T1000 (cell line): ENCODE measurements around the gene UNCX.

Source experiments
- DNase-seq: peaks from one replicate; lab custom pipeline; 2025; ENCODE audit warnings: mixed read lengths; lab: John Stamatoyannopoulos, UW

The UNCX gene

GRCh38 chr7:1218541-1219165 lies 14.0 kb upstream of the UNCX start:
- DNase-seq, result no peak

DNA sequence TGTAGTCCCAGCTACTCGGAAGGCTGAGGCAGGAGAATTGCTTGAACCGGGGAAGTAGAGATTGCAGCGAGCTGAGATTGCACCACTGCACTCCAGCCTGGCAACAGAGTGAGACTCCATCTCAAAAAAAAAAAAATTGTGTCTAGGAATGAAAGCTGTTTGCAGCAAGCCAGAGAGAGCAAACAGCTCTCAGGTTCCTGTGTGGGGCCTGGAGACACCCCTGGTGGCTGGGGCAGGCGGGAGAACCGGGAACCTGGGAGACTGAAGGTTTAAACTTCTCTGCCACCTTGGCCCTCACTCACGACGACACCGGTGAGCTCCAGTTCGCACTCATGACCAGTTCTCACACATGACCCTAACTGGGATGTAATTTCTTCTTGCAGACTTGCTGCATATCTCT lies 13.2 kb upstream of the UNCX start:
- DNase-seq, result no peak

DNA sequence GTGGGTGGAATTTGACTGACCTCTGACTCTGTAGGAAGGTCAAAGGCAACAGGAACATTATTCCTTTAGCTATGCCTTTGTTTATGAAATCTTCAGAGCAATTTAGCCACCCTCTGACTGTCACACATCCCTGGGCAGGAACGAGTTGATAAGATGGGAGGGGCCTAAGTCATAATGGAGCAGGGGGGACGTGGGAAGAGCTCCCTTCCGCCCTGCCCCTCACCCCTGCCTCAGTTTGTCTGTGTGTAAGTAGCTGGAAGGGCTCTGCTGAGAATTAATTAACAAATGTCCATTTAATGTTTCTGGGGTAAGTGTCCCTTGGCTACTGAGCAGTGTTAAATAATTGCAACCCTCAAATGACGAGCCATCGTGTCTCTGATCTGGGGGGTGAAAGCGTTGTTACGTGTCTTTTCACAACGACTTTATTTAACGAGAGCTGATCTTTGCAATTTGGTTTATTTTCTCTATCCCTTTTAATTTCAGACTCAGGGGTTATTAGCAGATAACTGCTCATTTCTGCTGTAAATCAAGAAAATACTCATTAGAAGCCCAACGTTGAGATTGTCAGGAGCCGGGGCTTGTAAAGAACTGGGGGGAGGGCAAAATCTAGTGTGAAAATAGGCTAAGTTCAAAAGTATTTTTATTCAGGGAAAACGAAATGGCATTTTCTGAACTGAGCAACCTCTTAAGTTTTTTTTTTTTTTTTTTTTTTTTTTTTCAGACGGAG lies 12.5 kb upstream of the UNCX start:
- no peak for DNase-seq

DNA sequence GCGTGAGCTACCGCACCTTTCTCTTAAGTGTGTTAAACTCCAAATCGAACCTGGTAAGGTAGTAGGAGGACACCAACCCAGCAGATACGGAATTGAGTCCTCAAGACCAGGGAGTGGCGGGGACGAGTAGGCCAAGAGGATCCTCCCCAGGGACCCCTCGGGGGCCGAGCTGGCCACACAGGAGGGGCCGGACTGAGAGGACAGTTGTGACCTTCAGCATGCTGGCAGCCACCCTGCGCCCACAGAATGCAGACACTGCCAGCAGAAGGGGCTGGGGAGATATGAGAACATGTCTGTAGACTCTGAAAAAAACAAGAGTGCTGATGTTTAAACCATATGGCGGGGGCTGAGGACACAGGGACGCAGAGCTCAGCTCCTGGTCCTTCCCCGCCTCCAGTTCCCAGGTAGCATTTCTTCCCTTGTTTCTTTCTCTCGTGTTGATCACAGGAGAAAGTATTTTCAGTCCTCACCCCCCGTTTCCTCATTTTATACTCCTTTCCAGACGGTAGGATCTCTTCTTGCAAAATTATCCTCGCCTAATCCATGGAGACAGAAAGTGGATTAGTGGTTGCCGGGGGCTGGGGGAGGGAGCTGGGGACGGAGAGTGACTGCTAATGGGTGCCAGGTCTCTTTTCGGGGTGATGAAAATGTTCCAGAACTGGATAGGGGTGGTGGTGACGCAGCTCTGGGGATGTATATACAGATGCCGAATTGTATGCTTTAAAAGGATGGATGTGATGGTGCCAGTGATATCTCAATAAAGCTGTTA lies 11.5 kb upstream of the UNCX start:
- DNase-seq, result no peak

GRCh38 chr7:1223196-1223981 lies 9.3 kb upstream of the UNCX start:
- DNase-seq, result no peak

DNA sequence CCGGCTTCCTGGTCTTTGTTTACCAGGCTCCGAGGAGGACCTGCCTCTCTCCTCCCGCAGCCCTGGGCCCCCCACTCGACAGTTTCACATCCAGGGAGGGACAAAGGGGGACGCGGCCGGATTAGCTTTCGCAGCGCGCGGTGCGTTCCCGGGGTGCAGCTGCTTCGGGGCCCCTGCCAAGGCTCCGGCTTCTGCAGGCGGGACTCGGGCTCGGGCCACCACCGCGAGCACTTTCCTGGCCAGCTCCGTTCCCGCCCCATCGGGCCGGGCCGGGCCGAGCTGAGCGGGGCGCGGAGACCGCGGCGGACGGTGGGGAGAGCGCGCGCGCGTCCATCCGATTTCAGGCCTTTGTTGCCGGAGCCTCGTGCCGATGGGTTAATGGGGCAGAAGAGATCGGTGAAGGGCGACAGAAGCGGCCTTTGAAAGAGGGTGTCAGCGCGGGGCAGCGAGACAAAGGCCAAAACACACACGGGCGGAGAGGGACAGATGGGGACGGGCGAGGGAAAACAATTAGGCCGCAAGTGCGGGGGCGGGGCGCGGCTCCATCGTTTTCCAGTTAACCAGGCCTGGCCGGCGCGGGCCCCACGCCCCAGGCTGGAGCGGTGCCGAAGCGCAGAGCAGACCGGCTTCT lies 8.5 kb upstream of the UNCX start:
- no peak for DNase-seq

GRCh38 chr7:1225030-1225429 lies 7.6 kb upstream of the UNCX start:
- DNase-seq, result no peak

DNA sequence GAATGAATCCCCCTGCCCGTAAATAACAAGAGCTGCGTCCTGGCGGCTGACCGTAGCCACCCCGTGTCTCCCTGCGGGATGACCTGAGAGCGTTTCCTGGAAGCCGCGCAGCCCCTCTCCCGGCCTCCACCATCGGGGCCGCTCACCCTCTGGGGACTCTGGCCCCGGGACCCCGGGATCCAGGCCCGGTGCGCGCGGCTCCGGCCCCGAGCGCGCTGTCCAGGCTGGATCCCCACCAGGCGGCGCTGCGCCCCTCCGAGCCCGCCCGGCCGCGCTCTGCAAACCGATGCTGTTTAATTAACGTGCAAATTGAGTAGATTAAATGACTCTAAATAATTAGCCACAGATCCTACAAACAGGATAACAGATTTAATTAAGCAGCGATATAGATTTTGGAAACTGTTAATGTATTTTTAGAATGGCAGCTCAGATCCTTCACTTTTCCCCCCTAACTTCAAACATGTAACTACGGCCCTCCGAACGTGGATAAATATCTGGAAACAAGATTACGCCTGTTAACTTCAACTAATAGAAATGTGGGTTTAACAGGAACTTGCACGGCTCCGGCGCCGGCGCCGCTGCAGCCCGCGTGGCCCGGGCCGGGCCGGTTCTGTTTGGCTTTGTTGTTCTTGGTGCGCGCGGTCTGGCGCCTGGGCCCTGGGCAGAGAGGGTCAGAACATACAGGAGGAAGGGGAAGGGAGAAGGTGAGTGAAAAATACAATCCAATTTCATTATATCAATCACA lies 7.1 kb upstream of the UNCX start:
- no peak for DNase-seq

DNA sequence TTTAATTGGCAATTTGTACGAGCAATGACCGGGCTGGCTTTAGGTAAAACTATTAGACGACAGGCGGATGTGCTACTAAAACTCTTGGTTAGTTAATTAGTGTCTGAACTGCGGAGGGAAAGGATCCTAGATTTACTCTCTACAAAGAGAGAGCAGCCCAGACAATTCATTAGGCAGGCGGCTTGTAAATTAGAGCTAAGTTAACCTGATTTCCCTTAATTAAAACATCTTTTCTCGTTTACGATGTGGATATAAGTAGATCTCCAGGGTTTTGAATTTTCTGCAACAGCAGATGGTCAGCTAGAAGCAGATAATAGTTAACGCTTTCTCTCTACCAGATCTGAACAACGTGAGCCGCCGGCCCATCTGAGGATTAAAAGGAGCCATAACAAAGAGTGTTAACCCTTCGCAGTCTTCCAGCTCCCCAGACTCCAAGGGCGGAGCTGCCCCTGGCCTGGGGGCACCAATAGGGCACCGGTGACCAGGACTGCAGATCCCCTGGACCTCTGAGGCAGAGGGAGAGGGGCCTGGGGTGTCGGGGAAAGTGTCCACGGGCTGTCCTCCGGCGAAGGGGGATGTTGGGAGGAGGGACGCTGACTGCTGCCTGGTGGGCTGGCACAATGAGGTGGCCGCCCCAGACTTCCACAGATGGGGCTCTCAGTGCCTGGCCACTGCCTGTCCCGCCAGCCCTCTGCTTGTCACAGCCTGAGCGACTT lies 6.3 kb upstream of the UNCX start:
- DNase-seq, result no peak

- DNase-seq, result no peak
These were observed 5.4 kb upstream of the UNCX start for GRCh38 chr7:1227071-1227804.

- DNase-seq, result no peak
These were observed 4.7 kb upstream of the UNCX start for GRCh38 chr7:1227814-1228544.

DNA sequence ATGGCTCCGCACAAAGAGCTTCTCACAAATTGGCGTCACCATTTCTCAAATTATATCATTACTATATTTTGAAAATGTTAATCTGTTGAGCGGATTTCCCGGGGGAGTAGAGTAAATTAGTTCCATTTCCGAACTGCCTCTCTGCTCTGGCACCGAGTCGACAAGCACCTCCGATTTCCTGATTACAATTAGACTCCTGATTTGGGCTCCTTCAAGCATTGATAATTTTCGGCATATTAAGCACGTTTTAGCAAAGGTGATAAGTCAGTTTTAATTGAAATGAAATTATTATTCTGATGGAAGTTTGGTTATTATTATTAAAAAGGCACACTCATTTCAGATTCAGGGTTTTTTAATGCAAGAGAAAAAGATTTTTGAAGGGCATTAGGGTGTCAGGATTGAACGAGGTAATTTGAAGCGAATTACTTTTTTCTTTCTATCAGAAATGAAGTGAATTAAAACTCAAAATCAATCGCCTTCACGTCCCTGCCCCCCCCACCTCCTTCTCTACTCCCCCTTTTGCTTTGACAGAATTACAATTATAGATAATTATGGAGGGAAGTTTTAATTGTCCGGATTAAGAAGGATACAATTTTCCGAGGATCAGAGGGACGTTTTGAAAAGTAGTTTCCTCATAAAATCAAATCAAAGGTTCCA lies 4.0 kb upstream of the UNCX start:
- no peak for DNase-seq

GRCh38 chr7:1229202-1229947 lies 3.3 kb upstream of the UNCX start:
- no peak for DNase-seq

- no peak for DNase-seq
These were observed 2.7 kb upstream of the UNCX start for GRCh38 chr7:1229956-1230355.

GRCh38 chr7:1230411-1231213 lies 2.1 kb upstream of the UNCX start:
- no peak for DNase-seq

DNA sequence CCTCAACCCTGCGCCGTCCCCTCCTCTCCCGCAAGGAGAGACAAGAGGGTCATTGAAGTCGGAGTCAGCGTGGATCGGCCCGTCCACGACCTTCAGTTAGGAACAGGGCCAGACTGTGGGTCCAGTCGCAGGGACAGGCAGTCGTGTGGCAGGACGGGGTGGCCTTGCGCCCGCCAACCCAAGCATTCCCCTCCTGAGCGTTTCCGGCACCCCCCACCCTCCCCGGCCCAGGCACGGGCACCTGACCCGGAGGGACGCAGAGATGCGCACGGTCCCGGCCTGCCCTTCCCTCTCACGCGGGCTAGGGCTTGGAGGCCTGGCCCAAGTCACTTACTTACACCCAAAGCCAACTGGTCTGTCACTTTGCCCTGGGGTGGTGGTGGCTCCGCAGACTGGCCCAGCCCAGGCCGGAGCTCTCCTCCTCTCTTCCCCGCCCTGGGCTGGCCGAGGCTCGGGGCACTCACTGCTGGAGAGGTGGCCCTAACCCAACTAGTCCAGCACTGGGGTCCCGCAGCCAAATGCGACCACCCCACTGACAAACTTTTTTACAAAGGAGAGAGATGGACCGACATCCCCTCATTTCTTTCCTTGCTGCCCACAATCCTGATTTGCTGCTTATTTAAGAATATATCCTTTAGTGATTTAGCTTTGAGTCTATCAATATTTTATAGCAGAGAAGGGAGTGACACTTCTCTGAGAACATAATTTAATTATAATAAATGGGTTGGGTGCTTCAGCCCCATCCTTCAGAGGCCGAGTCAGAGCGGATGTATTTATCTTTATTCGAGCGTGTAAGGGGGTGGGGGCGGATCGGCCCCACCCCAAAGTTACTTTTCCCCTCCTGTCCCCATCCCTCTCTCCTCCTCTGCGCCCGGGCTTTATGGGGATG lies 1.2 kb upstream of the UNCX start:
- DNase-seq, result no peak
